Stimulated activated CD8-positive, alpha-beta memory T cell treated with anti-CD3 and anti-CD28 coated beads, Interleukin-2, amount 100 ng/mL, for 48 hours (primary cell): ENCODE results near the gene SLC39A9.

ENCODE experiments used
- DNase-seq, 2 donors: peaks; one replicate each; pipeline ENCODE4 v3.0.0-alpha.2; 2020; ENCODE audit warnings: low read depth in 2 of 2

Gene SLC39A9

GRCh38 chr14:69499436-69499835 lies 100.9 kb downstream of the SLC39A9 start:
- no peak for DNase-seq

- no peak for DNase-seq
Measured at GRCh38 chr14:69500096-69500495, 101.6 kb downstream of the SLC39A9 start.

- DNase-seq, result no peak
Measured at GRCh38 chr14:69500736-69501135, 102.2 kb downstream of the SLC39A9 start.

DNA sequence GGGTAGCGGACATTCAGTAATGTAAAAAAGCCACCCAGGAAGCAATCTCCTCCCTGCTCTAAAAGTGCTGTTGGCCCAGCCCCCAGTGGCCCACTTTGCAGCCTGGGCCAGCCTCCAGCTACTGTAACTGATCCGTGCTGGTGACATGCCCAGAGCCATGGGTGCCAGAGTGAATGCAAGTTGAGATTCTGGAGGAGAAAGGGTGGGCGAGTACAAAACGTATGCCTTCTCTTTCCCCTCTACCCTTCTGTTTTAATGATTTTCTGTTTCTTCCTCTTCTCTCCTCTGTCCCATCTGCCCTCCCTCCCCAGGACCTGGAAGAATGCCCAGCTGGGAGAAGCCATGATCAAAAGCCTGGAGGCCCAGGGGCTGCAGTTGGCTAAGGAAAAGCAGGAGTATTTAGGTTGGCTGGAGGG lies 102.9 kb downstream of the SLC39A9 start:
- DNase-seq, result no peak

DNA sequence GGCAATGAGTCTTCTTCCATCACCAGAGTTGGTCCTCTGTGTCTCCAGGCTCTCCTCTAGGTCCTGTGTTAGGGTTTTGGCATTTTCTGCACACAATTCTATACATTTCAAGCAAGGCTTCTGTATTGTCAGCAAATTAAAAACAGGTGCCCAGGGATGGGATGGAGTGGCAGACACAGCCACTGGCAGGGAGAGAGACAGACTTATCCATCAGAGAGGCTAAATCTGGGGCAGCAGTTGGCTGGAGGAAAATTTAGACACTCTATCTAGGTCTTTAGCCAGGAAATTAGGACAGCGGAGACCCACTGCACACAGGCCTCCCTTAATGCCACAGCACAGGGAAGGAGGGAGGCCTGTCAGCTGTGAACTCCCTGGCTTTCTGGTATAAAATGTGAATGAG lies 106.3 kb downstream of the SLC39A9 start:
- no peak for DNase-seq

GRCh38 chr14:69505338-69506240 lies 107.1 kb downstream of the SLC39A9 start:
- no peak for DNase-seq

GRCh38 chr14:69506241-69506595 lies 107.7 kb downstream of the SLC39A9 start:
- DNase-seq, result no peak
